ENCODE results near the gene C12orf50. TPM values are rescaled to one million over a fixed set of nuclear protein-coding genes. Genes with fewer than 3 reads are reported as not detected.

Gene C12orf50
- not detected in 2 replicates for total RNA-seq

GRCh38 chr12:88029093-88029665, at the start of gene C12orf50:
TSS of gene C12orf50 (minus strand) at chr12:88029401. CDS start at chr12:88026962, 2,439 bp downstream.

Other genes starting within 250 kb of the C12orf50 start
- 6.4 and 9.6 TPM in 2 replicates for gene CEP290, start 112.7 kb upstream of the C12orf50 start, total RNA-seq
- gene TMTC3, start 112.9 kb upstream of the C12orf50 start, total RNA-seq, result 34.5 and 52.6 TPM in 2 replicates

Data from tracheal epithelial cell (primary cell).